Activated CD8-positive, alpha-beta T cell treated with anti-CD3 and anti-CD28 coated beads for 36 hours (primary cell): Measurements from ENCODE around the gene PTPRS. TPM values are rescaled to one million over a fixed set of nuclear protein-coding genes. Genes with fewer than 3 reads are reported as not detected.

Experiments used
- ATAC-seq: fragments of 200-7000 bp; cut with Tn5 transposase; one replicate; pipeline ENCODE4 v1.10.0; 2021; ENCODE audit warnings: mild to moderate bottlenecking, moderate library complexity
- CTCF ChIA-PET: fragments of 350-600 bp; sonication (Branson Sonifier 250); formaldehyde crosslinking; loops from one replicate; lab custom pipeline; 2021; ENCODE audit warnings: antibody characterized with exemption; lab: Charles Lee
- POLR2A ChIA-PET: fragments of 350-600 bp; sonication (Branson Sonifier 250); formaldehyde crosslinking; loops from one replicate; lab custom pipeline; 2021; ENCODE audit warnings: antibody characterized with exemption; lab: Charles Lee
- DNase-seq: peaks from one replicate; pipeline ENCODE4 v3.0.0-alpha.2; 2020
- H3K27ac Mint-ChIP-seq: one replicate; pipeline ENCODE4 v1.8.0; 2021; ENCODE audit warnings: mild to moderate bottlenecking, mixed read lengths
- H3K27me3 Mint-ChIP-seq: one replicate; pipeline ENCODE4 v1.8.0; 2021; ENCODE audit warnings: mixed read lengths
- H3K36me3 Mint-ChIP-seq: one replicate; pipeline ENCODE4 v1.8.0; 2021; ENCODE audit warnings: low read depth, mixed read lengths
- H3K4me1 Mint-ChIP-seq: one replicate; pipeline ENCODE4 v1.8.0; 2021; ENCODE audit warnings: low read depth, mixed read lengths
- H3K4me3 Mint-ChIP-seq: one replicate; pipeline ENCODE4 v1.8.0; 2021; ENCODE audit warnings: mild to moderate bottlenecking, moderate library complexity, mixed read lengths
- H3K9me3 Mint-ChIP-seq: one replicate; pipeline ENCODE4 v1.8.0; 2021; ENCODE audit warnings: mixed read lengths
- intact Hi-C: fragments of 100-400 bp; cut with micrococcal nuclease; formaldehyde crosslinking; loops from one replicate; pipeline ENCODE4 v1.10.0; 2022
- total RNA-seq, 2 experiments: library from RNA; stranded (reverse); gene quantifications; one replicate each; pipeline ENCODE4 v1.2.3, GENCODE V29; 2021
- TF ChIP-seq, protein P1 (sequence below): fragments of 200-600 bp; IDR thresholded peaks from one replicate; pipeline ENCODE4 v1.8.0; 2022; ENCODE audit warnings: antibody characterized with exemption, mild to moderate bottlenecking

Gene PTPRS
- total RNA-seq, 2 experiments from 2014 or later = 2.6 to 2.8 TPM

- no peaks in the 10 kb centered on the region for H3K4me1 Mint-ChIP-seq
- POLR2A ChIA-PET = no interaction called here
These were observed 35.4 kb downstream of the PTPRS start for GRCh38 chr19:5305163-5305562.

DNA sequence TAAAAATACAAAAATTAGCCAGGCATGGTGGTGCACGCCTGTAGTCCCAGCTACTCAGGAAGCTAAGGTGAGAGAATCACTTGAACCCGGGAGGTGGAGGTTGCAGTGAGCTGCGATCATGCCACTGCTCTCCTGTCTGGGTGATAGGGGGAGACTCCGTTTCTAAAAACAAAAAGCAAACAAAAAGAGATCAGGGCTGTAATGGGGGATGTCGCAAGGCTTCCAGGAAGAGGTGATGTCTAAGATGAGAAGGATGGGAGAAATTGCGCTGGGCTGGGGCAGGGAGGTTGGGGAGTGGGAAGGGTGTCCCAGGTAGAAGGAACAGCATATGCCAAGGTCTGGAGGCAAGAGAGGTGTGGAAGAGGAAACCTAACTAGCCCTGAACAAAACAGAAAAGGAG, 36.1 kb downstream of the PTPRS start:
- ChIA-PET POLR2A (no interaction called here), CTCF (no interaction called here)
- Mint-ChIP-seq H3K36me3 (no peaks in the 10 kb centered on the region), H3K4me3 (no peak overlapping the region), H3K27me3 (no peaks in the 10 kb centered on the region), H3K27ac (no peak overlapping the region), H3K4me1 (no peaks in the 10 kb centered on the region), H3K9me3 (no peaks in the 10 kb centered on the region)
- DNase-seq = no peak
- no peak for ATAC-seq
- TF ChIP-seq, protein P1, sequence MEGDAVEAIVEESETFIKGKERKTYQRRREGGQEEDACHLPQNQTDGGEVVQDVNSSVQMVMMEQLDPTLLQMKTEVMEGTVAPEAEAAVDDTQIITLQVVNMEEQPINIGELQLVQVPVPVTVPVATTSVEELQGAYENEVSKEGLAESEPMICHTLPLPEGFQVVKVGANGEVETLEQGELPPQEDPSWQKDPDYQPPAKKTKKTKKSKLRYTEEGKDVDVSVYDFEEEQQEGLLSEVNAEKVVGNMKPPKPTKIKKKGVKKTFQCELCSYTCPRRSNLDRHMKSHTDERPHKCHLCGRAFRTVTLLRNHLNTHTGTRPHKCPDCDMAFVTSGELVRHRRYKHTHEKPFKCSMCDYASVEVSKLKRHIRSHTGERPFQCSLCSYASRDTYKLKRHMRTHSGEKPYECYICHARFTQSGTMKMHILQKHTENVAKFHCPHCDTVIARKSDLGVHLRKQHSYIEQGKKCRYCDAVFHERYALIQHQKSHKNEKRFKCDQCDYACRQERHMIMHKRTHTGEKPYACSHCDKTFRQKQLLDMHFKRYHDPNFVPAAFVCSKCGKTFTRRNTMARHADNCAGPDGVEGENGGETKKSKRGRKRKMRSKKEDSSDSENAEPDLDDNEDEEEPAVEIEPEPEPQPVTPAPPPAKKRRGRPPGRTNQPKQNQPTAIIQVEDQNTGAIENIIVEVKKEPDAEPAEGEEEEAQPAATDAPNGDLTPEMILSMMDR = no peak
- intact Hi-C loops = no loop called here

More at GRCh38 chr19:5305163-5305562, 35.4 kb downstream of the PTPRS start:
- Mint-ChIP-seq H3K27ac (no peak overlapping the region), H3K27me3 (no peaks in the 10 kb centered on the region), H3K4me3 (no peak overlapping the region), H3K36me3 (no peaks in the 10 kb centered on the region), H3K9me3 (no peaks in the 10 kb centered on the region)
- TF ChIP-seq, protein P1 = no peak
- intact Hi-C loops = no loop called here
- CTCF ChIA-PET = no interaction called here
- ATAC-seq (no peak), DNase-seq (no peak)

GRCh38 chr19:5303208-5303607, 37.4 kb downstream of the PTPRS start:
- Mint-ChIP-seq H3K4me3 (no peak overlapping the region), H3K36me3 (no peaks in the 10 kb centered on the region), H3K4me1 (no peaks in the 10 kb centered on the region), H3K27ac (no peak overlapping the region), H3K9me3 (no peaks in the 10 kb centered on the region), H3K27me3 (no peaks in the 10 kb centered on the region)
- CTCF ChIA-PET = no interaction called here
- ATAC-seq (no peak), DNase-seq (no peak)
- TF ChIP-seq, protein P1 = no peak
- POLR2A ChIA-PET = no interaction called here
- intact Hi-C loops = no loop called here

DNA sequence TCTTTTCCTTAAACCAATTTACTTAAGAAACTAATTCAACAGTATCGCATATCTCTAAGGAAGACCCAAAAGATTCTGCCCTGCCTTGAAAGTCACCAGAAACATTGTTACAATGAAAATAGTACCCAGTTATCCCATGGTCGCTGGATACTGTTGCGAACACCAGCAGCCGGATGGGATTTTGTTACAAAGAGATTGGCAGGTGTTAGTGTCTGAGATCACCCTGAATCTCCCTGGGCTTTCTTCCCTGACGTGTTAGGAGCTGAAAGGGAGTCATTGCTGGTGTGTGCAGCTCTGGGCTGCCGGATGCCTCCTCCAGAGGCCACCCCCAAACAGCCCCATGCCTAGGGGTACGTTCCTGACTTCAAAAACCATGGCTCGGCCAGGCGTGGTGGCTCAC, 38.2 kb downstream of the PTPRS start:
- Mint-ChIP-seq H3K9me3 (no peaks in the 10 kb centered on the region), H3K27me3 (no peaks in the 10 kb centered on the region), H3K36me3 (no peaks in the 10 kb centered on the region), H3K27ac (no peak overlapping the region), H3K4me1 (no peaks in the 10 kb centered on the region), H3K4me3 (no peak overlapping the region)
- ChIA-PET POLR2A (no interaction called here), CTCF (no interaction called here)
- TF ChIP-seq, protein P1 = no peak
- ATAC-seq (no peak), DNase-seq (no peak)
- intact Hi-C loops = no loop called here

- no peaks in the 10 kb centered on the region for H3K9me3 Mint-ChIP-seq
- TF ChIP-seq, protein P1 = no peak
- no peaks in the 10 kb centered on the region for H3K4me1 Mint-ChIP-seq
- no peak for DNase-seq
- H3K27me3 Mint-ChIP-seq = peaks cover 2% of the 10 kb centered on the region
- H3K4me3 Mint-ChIP-seq = no peak overlapping the region
- intact Hi-C loops = no loop called here
- CTCF ChIA-PET = no interaction called here
- H3K36me3 Mint-ChIP-seq = no peaks in the 10 kb centered on the region
- ATAC-seq = no peak
- no peak overlapping the region for H3K27ac Mint-ChIP-seq
- POLR2A ChIA-PET = no interaction called here
These were observed 41.5 kb downstream of the PTPRS start for GRCh38 chr19:5299137-5299536.
